Esophagus mucosa (tissue), 1 donor: ENCODE data around the gene DDI2. TPM values are rescaled to one million over a fixed set of nuclear protein-coding genes. Genes with fewer than 3 reads are reported as not detected.
"Not testable (repeated sequence)": the region's sequence is repeated elsewhere in the genome, so short reads cannot be mapped to it uniquely, and the experiment has no call there.

ENCODE experiments used
- ATAC-seq: fragments of 200-7000 bp; cut with Tn5 transposase; one replicate; pipeline ENCODE4 v1.9.1; 2020
- total RNA-seq: library from RNA; stranded (reverse); gene quantifications from one replicate; pipeline ENCODE4 v1.2.4, GENCODE V29; 2023
- donor health status: DM: yes; HTN: yes; CAD: no.

The DDI2 gene
- total RNA-seq, 1 donor from 2014 or later = 49.9 TPM

GRCh38 chr1:15680561-15681348, 63.5 kb downstream of the DDI2 start:
- peak; percentile 65 for ATAC-seq

GRCh38 chr1:15681349-15682292, 64.4 kb downstream of the DDI2 start:
- peak; percentile 55 for ATAC-seq

GRCh38 chr1:15682936-15683341, 65.7 kb downstream of the DDI2 start:
- ATAC-seq = no peak

GRCh38 chr1:15683345-15684039, 66.2 kb downstream of the DDI2 start:
- ATAC-seq = no peak

- ATAC-seq = peak; percentile 13
Observed at GRCh38 chr1:15684042-15684461, 66.8 kb downstream of the DDI2 start, which contains the start of gene PLEKHM2. Gene PLEKHM2, plus strand, starts transcription at chr1:15684320. Its CDS starts 239 bp downstream, at chr1:15684559.

GRCh38 chr1:15684468-15685291, 67.4 kb downstream of the DDI2 start:
- ATAC-seq = no peak

GRCh38 chr1:15685820-15686219, 68.6 kb downstream of the DDI2 start:
- ATAC-seq = peak; percentile 54

GRCh38 chr1:15687446-15687845, 70.2 kb downstream of the DDI2 start:
- ATAC-seq = no peak

GRCh38 chr1:15690317-15690716, 73.1 kb downstream of the DDI2 start:
- no peak for ATAC-seq

- ATAC-seq = no peak
Observed at GRCh38 chr1:15691434-15692032, 74.3 kb downstream of the DDI2 start.

- ATAC-seq = no peak
Observed at GRCh38 chr1:15692121-15692682, 74.9 kb downstream of the DDI2 start.

GRCh38 chr1:15693371-15693770, 76.1 kb downstream of the DDI2 start:
- no peak for ATAC-seq

- ATAC-seq = peak; percentile 55
Observed at GRCh38 chr1:15696956-15697521, 79.8 kb downstream of the DDI2 start.

GRCh38 chr1:15698201-15698600, 80.9 kb downstream of the DDI2 start:
- ATAC-seq = no peak

- ATAC-seq = not testable (repeated sequence)
Observed at GRCh38 chr1:15699321-15699720, 82.1 kb downstream of the DDI2 start.

GRCh38 chr1:15700508-15700907, 83.2 kb downstream of the DDI2 start:
- no peak for ATAC-seq

- no peak for ATAC-seq
Observed at GRCh38 chr1:15701784-15702183, 84.5 kb downstream of the DDI2 start.

- peak; percentile 72 for ATAC-seq
Observed at GRCh38 chr1:15702722-15703550, 85.7 kb downstream of the DDI2 start.

- ATAC-seq = peak; percentile 92
Observed at GRCh38 chr1:15703562-15703961, 86.3 kb downstream of the DDI2 start.
